Dedifferentiated amniotic fluid mesenchymal stem cell (primary cell): Measurements from ENCODE around the gene TSPAN32.
"Not testable (repeated sequence)": the region's sequence is repeated elsewhere in the genome, so short reads cannot be mapped to it uniquely, and the experiment has no call there.

Experiments used
- DNase-seq: peaks from one replicate; pipeline ENCODE4 v3.0.0-alpha.2; 2016; ENCODE audit errors: extremely low spot score

Gene TSPAN32

GRCh38 chr11:2338760-2339159 lies 36.9 kb downstream of the TSPAN32 start:
- DNase-seq = not testable (repeated sequence)

- DNase-seq = no peak
Observed at GRCh38 chr11:2342557-2342956, 40.7 kb downstream of the TSPAN32 start.

DNA sequence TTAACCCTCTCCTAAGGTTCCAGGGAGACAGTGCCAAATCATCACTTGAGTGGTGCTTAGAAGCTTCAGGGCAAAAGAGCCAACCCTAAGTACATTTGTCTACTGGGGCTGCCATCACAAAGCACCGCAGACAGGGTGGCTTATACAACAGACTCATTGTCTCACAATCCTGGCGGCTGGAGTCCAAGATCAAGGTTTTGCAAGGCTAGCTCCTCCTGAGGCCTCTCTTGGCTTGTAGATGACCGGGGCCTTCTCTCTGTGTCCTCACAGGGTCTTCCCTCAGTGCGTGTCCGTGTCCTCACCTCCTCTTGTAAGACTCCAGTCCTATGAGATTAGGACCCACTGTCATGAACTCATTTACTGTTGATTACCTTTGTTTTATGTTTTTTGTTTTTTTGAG lies 41.2 kb downstream of the TSPAN32 start:
- DNase-seq = no peak

- no peak for DNase-seq
Observed at GRCh38 chr11:2343502-2343901, 41.7 kb downstream of the TSPAN32 start.

DNA sequence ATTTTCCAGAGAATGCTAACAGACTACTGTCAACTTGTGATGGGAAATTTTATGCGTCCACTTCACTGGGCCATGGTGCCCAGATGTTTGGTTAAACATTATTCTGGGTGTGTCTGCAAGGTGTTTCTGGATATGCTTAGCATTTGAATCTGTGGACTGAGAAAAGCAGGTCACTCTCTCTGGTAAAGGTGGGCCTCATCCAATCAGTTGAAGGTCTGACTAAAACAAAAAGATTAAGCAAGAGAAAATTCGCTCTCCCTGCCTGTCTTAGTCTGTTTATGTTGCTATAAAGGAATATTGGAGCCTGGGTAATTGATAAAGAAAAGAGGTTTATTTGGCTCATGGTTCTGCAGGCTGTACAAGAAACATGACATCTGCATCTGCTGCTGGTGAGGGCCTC lies 43.2 kb downstream of the TSPAN32 start:
- no peak for DNase-seq

- no peak for DNase-seq
Observed at GRCh38 chr11:2346014-2346413, 44.2 kb downstream of the TSPAN32 start.

- DNase-seq = no peak
Observed at GRCh38 chr11:2346586-2347307, 44.9 kb downstream of the TSPAN32 start.

DNA sequence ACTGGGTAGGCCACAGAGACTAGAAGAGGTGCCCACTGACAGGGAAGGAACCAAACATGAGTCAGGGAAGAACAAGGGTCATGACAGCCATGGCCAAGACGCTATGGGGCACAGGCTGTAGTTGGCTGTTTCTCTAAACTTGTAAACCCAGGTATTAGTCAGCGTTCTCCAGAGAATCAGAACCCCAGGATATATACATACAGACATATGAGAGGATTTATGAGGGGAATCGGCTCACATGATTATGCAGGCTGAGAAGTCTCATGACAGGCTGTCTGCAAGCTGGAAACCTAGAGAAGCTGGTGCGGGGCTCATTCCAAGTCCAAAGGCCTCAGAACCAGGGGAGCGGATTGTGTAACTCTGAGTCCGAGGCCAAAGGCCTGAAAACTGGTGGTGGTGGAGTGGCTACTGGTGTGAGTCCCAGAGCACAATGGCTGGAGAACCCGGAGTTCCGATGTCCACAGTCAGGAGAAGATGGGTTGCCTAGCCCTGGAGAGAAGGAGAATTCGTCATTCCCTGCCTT lies 45.6 kb downstream of the TSPAN32 start:
- no peak for DNase-seq

- no peak for DNase-seq
Observed at GRCh38 chr11:2348986-2349385, 47.2 kb downstream of the TSPAN32 start.

DNA sequence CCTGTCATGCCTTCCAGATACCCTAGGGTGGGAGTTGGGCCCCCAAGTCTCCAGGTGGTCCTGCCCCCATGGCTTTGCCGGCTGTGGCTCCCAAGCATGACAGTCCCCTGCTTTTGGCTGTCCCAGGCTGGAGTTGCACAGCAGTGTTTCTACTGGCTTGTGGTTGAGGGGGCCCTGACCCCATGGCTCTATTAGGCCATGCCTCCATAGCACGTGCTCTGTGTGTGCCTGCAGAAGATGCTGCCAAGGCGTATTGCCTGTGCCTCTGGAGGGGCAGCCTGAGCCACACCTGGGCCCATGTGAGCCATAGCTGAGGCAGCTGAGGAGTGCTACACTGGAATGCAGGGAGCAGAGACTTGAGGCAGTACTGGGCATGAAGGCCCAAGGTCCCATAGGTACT lies 49.9 kb downstream of the TSPAN32 start:
- no peak for DNase-seq

- no peak for DNase-seq
Observed at GRCh38 chr11:2352420-2352819, 50.6 kb downstream of the TSPAN32 start.

DNA sequence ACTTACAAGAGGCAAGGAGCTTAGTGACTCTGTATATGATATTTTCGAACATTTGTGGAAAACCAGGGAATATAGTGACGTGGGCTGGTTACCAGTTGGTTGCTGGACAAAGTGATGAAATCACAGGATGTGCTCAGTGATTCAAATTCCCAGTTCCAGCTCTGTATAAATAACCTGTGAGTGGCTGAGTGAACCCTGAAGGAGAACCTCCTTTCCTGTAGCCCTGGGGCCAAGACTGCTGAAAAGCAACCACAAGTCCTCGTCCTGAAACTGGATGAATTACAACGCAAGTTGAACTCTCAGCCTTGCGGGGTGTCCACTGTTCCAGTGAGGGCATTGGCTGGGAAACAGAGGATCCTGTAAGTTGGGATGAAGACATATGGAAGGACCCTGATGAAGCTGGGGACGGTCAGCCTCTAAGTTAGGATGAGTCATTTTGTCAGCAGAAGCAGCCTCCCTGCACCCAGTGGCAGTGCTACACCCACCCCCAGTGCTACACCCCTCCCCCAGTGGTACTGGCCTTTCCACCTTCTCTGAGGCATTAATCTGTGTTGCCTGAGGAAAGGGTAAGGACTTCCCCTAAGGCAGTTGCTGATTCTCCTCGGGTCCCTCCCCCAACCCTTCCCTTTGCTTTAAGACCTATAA lies 53.3 kb downstream of the TSPAN32 start:
- DNase-seq = no peak

DNA sequence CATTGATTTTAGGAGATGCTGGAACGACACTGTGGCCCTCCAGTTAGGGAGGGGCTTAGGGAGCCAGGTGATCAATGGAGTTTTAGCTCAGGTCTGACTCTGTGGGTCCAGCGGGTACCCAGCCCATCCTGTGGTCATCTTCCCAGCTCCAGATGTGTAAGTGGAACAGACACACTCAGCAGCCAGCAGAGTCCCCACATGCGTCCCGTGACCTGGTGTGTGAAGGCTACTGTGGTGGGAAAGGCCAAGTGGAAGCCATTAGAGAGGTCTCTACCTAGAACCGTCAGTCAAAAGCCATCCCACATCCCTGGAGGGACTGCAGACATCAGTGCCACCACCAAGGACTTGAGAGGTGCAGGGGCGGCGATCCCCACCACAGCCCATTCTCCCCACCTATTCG lies 55.4 kb downstream of the TSPAN32 start:
- DNase-seq = no peak

DNA sequence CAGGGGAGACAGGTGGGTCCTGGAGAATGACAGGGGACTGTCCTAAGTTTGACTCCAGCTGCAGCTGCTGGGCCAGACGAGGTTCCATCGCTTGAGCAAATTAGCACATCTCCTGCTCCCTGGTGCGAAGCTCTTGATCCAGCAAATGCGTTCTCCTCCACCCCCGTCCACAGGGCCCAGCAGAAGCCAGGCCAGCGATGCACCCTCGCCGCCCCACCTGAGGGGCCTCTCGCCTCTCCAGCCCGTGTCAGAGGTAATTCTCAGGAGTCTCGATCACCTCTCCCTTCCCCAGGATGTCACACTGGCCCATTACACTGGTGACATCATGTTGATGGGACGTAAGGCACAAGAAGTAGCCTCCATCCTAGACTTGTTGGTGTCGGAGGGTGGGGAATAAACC lies 55.8 kb downstream of the TSPAN32 start:
- DNase-seq = not testable (repeated sequence)

- DNase-seq = no peak
Observed at GRCh38 chr11:2358754-2359442, 57.1 kb downstream of the TSPAN32 start.

DNA sequence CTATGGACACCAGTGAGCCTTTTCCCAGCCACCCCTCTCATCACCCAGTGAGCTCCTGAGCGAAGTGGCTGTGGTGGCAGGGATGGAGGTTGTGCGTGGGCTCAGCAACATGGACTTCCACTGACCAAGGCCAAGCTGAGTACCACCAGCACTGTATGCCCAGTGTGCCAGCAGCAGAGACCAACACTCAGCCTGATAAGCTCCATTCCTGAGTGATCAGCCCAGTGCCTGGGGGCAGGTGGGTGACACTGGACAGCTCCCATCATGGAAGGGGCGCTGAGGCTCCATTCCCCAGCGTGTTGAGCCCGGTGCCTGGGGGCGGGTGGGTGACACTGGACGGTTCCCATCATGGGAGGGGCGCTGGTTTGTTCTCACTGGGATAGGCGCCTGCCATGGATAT lies 57.7 kb downstream of the TSPAN32 start:
- no peak for DNase-seq

- DNase-seq = no peak
Observed at GRCh38 chr11:2360081-2360642, 58.3 kb downstream of the TSPAN32 start.

- DNase-seq = no peak
Observed at GRCh38 chr11:2361565-2361964, 59.8 kb downstream of the TSPAN32 start.

GRCh38 chr11:2362414-2362813 lies 60.6 kb downstream of the TSPAN32 start:
- no peak for DNase-seq

- no peak for DNase-seq
Observed at GRCh38 chr11:2363130-2363529, 61.3 kb downstream of the TSPAN32 start.

GRCh38 chr11:2363577-2364370 lies 62.0 kb downstream of the TSPAN32 start:
- DNase-seq = no peak

- DNase-seq = not testable (repeated sequence)
Observed at GRCh38 chr11:2364386-2364785, 62.6 kb downstream of the TSPAN32 start.
